GM18861 (cell line): ENCODE measurements around the gene PTPN13.

Source experiments
- ATAC-seq: cut with Tn5 transposase; IDR thresholded peaks from one replicate; pipeline ENCODE4 v1.9.1; 2021; ENCODE audit not compliant: unreplicated experiment

PTPN13 gene

DNA sequence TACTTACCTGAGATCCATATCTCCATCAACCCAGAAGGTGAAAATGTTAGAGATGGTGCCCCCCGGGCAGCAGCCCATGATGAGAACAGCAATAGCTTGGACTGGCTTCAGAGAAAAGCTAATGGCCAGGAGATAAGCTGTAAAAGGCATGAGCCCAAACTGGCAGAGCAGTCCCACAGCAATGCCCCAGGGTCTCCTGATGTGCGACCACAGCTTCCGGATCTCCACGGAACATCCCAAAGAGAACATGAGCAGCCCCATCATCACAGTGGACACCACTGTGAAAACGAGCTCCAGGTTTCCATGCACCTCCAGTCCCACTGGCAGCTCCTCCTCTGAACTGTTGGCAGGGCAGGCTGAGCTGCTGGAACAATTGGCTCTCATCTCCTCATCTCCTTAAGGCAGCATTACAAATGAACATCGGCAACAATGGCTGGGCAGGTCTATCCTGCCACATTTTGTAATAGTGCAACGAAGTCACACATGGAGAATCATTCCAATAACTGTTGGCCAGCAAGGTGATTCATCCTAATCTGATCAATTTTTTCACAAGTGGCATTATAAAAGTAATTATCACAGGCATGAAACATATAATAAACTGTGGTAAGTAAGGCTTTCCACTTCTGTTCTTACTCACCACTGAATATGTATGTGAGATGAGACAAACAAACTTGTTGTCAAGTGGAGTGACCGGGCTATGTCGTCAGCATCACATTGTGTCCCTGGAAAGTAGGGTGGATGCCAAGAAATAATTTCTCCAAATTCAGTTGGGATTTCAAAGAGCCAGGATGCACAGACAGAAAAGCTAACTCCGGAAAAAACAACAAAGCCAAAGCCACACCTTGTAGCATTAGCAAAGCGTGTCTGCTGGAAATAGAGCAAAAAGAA, 254.9 kb downstream of the PTPN13 start, which contains the start of gene SLC10A6:
Gene SLC10A6, minus strand, starts transcription at position 653 of the 888 bp plus-strand sequence. Its CDS starts 269 bp downstream, at position 384.
- no peak for ATAC-seq

- ATAC-seq, result no peak
Observed at GRCh38 chr4:86853209-86853608, 259.1 kb downstream of the PTPN13 start.

GRCh38 chr4:86855572-86855971, 261.5 kb downstream of the PTPN13 start:
- no peak for ATAC-seq

- ATAC-seq, result no peak
Observed at GRCh38 chr4:86856896-86857295, 262.8 kb downstream of the PTPN13 start.

- no peak for ATAC-seq
Observed at GRCh38 chr4:86857341-86858052, 263.4 kb downstream of the PTPN13 start.
